Suppressor macrophage treated with lipopolysaccharide for 4 hours (primary cell): ENCODE results near the gene MYO1C.

Experiments
- DNase-seq: peaks from one replicate; pipeline ENCODE4 v3.0.0-alpha.2; 2020

The MYO1C gene

GRCh38 chr17:1505586-1505985, 13.1 kb upstream of the MYO1C start:
- no peak for DNase-seq

DNA sequence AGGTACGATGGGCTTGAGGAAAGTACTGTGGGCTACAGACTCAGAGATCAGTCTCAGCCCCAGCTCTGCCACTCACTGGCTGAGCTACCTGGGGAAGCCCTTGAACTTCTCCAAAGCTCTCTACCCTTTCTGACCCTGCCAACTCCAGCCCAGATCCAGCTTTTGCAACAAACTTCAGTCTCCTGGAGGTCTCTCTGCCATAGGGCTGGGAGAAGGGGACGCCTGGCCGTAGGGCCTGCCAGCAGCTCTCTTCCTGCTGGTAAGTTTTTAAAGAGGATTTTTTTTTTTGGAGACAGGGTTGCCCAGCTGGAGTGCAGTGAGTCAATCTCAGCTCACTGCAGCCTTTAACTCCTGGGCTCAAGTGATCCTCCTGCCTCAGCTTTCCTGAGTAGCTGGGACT, 12.4 kb upstream of the MYO1C start:
- no peak for DNase-seq

GRCh38 chr17:1503699-1504098, 11.2 kb upstream of the MYO1C start:
- DNase-seq = no peak

DNA sequence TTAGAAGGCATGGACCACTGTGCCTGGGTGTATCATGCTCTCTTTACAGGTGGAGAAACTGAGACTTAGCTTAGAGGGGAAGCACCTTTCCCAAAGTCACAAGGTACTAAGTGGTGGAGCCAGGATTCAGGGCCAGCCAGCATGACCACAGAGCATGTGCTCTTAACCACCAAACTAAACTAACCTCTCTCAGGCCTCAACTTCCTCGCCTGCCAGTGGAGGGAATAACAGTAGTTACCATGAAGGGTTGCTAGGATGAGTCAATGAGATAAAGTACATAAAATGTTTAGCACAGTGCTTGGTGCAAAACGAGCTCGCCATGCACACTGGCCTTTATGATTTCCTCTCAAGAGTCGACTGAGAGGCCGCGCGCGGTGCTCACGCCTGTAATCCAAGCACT, 6.4 kb upstream of the MYO1C start:
- no peak for DNase-seq

GRCh38 chr17:1498233-1498632, 5.7 kb upstream of the MYO1C start:
- no peak for DNase-seq

GRCh38 chr17:1497831-1498230, 5.3 kb upstream of the MYO1C start:
- no peak for DNase-seq

DNA sequence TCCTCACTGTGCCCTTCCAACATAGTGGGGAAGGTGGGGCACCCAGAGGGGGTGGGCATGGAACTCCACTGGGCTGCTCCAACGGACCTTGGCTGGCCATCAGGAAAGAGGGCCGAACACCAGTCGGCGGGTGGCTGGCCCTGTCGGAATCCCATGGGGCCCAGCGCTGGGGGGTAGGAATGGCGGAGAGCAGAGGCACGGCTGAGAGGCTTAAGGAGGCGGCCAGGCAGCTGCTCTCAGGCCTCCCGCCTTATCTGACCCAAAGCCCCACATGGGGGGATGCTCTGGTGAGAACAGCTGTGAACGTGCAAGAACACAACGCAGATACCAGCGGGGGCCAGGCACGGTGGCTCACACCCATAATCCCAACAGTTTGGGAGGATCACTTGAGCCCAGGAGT, 4.4 kb upstream of the MYO1C start:
- no peak for DNase-seq

DNA sequence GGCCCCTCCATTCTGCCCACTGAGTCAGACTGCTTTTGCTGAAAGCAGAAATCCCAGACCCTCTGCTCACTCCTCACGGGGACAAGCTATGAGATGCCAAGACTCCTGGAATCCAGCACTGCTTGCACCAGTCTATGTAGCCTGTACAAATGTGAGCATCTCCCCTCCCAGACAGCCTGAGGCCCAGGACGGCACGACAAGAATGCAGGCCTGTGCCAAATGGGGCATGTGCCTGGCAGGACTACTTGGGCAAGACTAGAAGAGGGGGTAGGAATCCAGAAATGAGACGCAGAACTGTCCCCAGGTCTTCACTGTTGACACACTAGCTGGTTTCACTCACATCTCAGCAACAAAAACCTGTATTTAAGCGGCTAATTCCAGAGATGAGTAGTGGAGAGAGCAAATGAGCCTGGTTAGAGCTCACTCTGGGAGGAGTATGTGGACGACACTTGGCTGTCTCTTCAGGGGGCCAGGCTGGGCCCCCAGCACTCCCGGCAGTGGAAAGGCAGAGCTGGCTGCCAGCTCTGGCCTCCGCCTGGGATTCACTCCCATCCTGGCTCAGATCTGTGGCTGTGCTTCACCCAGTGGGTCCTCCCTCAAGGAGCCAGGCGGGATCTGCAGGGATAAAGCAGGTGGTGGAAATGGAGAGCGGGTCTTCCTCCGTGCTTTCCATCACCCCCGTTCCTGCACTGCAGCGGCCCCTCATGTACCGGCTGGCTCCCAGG, 2.9 kb upstream of the MYO1C start:
- no peak for DNase-seq

- DNase-seq = no peak
Observed at GRCh38 chr17:1494736-1495253, 2.3 kb upstream of the MYO1C start.

- DNase-seq = no peak
Observed at GRCh38 chr17:1494203-1494602, 1.7 kb upstream of the MYO1C start.

- DNase-seq = peak; percentile 79
Observed at GRCh38 chr17:1493291-1493980, 950 bp upstream of the MYO1C start.

GRCh38 chr17:1491443-1492248, 840 bp downstream of the MYO1C start:
- DNase-seq = peak; percentile 72

GRCh38 chr17:1490643-1491442, 1.6 kb downstream of the MYO1C start:
- peak; percentile 45 for DNase-seq

DNA sequence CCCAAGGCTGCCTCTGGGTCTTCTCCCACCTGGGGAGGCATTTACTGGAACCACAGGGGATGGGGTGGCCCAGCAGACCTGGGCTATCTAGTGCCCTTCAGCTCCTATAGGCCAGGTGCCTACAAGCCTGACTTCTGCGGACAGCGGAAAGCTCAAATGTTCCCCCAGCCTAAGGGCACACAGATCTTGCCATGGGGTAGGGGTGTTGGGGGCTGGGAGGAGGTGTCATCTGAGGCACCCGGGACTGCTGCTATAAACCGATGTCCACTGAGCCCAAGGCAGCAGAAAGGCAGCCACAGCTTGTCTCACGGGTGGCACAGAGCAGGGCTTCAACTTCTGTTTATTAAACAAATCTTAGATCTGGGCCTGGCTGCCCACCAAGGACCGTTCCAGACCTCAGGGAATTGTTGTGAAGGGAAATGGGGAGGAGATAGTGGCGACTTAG, 3.6 kb downstream of the MYO1C start:
- no peak for DNase-seq

DNA sequence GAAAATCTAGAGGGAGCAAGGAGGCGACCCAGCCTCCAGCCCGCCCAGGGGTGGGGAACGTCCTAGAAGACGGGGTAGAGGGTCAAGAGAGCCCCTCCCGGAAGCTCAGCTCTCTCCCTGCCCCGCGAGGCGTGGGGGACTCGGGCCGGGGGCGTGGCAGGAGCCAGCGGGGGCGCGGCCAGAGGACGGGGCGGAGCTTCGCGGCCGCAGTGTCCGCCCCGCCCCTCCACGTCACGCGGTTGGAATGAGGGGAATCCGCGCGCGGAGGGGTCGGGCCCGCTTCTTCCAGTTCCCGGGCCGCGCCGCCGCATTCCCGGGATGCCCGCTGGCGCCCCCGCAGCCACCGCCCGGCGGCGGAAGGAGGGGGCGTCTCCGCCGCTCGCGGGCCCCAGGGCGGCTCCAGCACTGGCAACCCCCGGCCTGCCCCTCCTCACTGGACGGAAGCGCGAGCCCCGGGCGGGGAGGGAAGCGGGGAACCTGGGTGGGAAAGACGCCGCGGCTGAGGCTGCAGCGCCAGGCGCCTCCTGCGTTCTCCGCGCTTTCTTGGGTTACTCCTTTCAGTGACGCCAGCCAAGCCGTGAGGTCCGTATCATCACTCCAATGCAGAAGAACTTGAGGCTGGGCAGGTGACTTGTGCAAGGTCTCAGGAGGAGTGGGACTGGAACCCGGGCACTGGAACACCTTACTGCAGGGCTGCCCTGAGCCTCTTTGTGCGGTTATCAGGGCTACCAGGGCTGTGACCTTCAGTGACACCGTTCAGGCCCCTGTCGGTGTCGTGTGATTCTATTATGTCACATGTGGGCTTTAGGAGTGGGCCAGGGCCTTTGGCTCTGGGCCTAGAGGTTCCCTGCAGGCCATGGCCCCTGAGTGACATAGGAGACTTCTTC, 4.3 kb downstream of the MYO1C start:
- peak; percentile 81 for DNase-seq

DNA sequence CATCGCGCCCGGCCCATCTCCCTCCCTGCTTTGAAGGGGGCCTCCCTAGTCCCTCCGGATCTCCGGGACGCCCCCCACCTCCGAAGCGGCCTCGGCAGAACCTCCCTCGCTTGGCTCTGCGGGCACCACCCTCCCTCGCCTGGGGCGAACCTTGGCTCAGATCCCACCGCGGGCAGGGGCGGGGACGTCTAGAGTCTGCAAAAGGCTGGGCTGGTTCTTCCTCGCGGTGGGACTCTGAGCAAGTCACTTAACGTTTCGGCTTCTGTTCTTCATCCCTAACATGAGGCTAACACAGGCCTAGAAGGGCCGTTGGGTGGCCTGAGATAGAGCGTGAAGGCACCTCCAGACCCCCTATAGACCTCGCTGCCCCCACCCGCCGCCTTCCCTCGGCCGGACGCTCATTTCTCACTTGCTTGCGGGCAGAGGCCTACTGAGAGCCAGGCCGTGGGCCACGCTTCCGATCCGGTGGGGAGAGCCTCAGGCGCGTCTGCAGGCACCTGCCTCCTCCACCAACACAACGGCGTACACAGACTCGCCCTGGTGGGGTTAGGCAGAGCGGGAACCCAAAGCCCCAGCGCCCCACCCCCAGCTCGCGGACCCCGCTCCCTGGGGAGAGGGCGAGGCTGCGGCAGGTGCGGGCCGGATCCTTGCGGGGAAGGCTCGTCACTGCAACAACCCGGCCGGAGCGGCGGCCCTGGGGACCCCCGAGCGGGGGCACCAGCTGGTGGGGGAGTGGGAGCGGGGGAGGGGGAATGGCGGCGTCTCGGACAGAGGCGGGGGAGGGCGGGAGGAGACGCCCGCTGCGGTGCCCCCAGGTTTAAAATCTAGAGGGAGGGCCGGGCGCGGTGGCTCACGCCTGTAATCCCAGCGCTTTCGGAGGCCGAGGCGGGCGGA, 5.4 kb downstream of the MYO1C start:
- peak; percentile 47 for DNase-seq

DNA sequence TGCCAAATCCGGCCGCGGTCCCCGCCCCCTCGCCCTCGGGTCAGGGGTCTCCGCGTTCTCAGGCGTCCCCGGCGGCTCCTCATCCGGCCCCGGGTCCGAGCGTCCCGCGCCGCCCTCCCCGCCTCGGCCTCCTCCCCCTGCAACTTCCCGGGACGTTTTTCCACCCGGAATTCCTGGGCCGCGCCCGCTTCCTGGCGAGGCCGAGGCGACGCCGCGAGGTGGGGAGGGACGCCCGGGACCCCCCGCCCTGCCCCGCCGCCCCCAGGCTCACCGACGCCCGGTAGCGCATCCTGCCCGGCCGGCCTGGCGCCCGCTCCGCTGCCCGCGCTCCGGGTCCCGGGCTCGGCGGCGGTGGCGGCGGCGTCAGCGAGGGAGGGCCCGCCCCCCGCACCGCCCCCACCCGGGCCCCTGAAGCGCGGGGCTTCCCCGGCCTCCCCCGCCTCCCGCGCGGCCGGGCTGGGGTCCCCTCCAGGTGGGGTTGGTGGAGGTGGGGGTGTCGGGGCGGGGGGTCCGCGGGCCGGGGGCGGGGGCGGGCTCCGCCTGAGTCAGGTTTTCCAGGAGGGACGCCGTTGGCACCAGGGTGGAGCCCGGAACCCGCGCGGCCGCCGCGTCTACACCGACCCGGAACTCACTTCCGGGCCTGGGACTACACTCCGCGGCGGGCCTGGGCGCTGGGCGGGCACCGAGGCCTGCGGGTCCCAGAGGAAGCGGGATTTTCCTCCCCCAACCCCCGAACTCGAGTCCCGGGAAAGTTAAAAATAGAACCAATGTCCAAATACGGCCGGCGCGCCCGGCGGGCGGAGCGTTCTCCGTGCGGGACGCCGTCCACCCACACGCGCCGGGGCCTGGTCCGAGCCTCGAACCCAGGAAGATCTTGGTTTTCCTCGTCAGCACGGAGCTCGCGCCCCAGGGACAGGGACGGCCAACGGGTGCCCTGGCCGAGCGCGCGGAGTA, 6.8 kb downstream of the MYO1C start:
- peak; percentile 64 for DNase-seq

- no peak for DNase-seq
Observed at GRCh38 chr17:1484676-1485422, 7.6 kb downstream of the MYO1C start.
